Neuronal stem cell (in vitro differentiated cells): ENCODE results near the gene IGF2R.
"Not testable (repeated sequence)": the region's sequence is repeated elsewhere in the genome, so short reads cannot be mapped to it uniquely, and the experiment has no call there.

ENCODE experiments used
- DNase-seq: peaks from one replicate; pipeline ENCODE4 v3.0.0-alpha.2; 2013; ENCODE audit warnings: low spot score
- H2AFZ ChIP-seq: one replicate; pipeline ENCODE4 v1.6.1; 2013; ENCODE audit warnings: mild to moderate bottlenecking, low read length, inconsistent platforms
- H2AK5ac ChIP-seq: 2 replicates; pipeline ENCODE4 v1.6.1; 2013; ENCODE audit warnings: low read depth, mild to moderate bottlenecking, inconsistent platforms, low read length, moderate library complexity, mixed read lengths
- H2BK120ac ChIP-seq: 2 replicates; pipeline ENCODE4 v1.6.1; 2013; ENCODE audit warnings: low read depth, mild to moderate bottlenecking, inconsistent platforms, low read length, moderate library complexity, mixed read lengths
- H2BK12ac ChIP-seq: one replicate; pipeline ENCODE4 v1.6.1; 2013; ENCODE audit warnings: low read length, inconsistent platforms
- H2BK15ac ChIP-seq: 2 replicates; pipeline ENCODE4 v1.6.1; 2013; ENCODE audit warnings: mild to moderate bottlenecking, low read length, inconsistent platforms, mixed read lengths
- H2BK5ac ChIP-seq: one replicate; pipeline ENCODE4 v1.6.1; 2013; ENCODE audit warnings: inconsistent platforms, mild to moderate bottlenecking, low read length, moderate library complexity
- H3K14ac ChIP-seq: one replicate; pipeline ENCODE4 v1.6.1; 2013; ENCODE audit warnings: low read length, inconsistent platforms
- H3K18ac ChIP-seq: 2 replicates; pipeline ENCODE4 v1.6.1; 2013; ENCODE audit warnings: low read length, inconsistent platforms
- H3K23ac ChIP-seq: 2 replicates; pipeline ENCODE4 v1.6.1; 2013; ENCODE audit warnings: low read depth, mild to moderate bottlenecking, mixed read lengths, low read length, inconsistent platforms; ENCODE audit not compliant: poor library complexity
- H3K27ac ChIP-seq: replicated peaks from 3 replicates; pipeline ENCODE4 v1.5.1; 2013; ENCODE audit warnings: low read length, inconsistent platforms
- H3K27me3 ChIP-seq, 3 experiments: 2 replicates each; pipeline ENCODE4 v1.6.1; 2013; ENCODE audit warnings: low read length in 3 of 3, mild to moderate bottlenecking in 2 of 3, inconsistent platforms in 1 of 3, low read depth in 1 of 3, mixed read lengths in 1 of 3, moderate library complexity in 1 of 3; ENCODE audit not compliant: control insufficient read depth in 3 of 3, insufficient read depth in 3 of 3
- H3K36me3 ChIP-seq, 2 donors: replicated peaks in 1 of 2; 2 replicates each; pipeline ENCODE4 v1.6.1; 2013; ENCODE audit warnings: low read length in 2 of 2; ENCODE audit not compliant: control insufficient read depth in 2 of 2, insufficient read depth in 2 of 2
- H3K4ac ChIP-seq: 2 replicates; pipeline ENCODE4 v1.6.1; 2013; ENCODE audit warnings: inconsistent platforms, mild to moderate bottlenecking, low read length, moderate library complexity
- H3K4me1 ChIP-seq, 2 donors: 1 replicate in 1 of 2; 2 replicates in 1 of 2; pipeline ENCODE4 v1.6.1; 2013; ENCODE audit warnings: low read length in 2 of 2, low read depth in 1 of 2; ENCODE audit not compliant: control insufficient read depth in 2 of 2, insufficient read depth in 1 of 2
- H3K4me2 ChIP-seq: one replicate; pipeline ENCODE4 v1.6.1; 2013; ENCODE audit warnings: mild to moderate bottlenecking, low read length, inconsistent platforms; ENCODE audit not compliant: insufficient read depth, poor library complexity, severe bottlenecking
- H3K4me3 ChIP-seq, 2 donors: 2 replicates each; pipeline ENCODE4 v1.5.1; 2013; ENCODE audit warnings: low read length in 2 of 2, mild to moderate bottlenecking in 2 of 2, inconsistent platforms in 1 of 2, moderate library complexity in 1 of 2
- H3K79me1 ChIP-seq: one replicate; pipeline ENCODE4 v1.6.1; 2013; ENCODE audit warnings: low read depth, mild to moderate bottlenecking, inconsistent platforms, low read length, moderate library complexity
- H3K9ac ChIP-seq: one replicate; pipeline ENCODE4 v1.6.1; 2013; ENCODE audit warnings: mild to moderate bottlenecking, low read depth, low read length, inconsistent platforms; ENCODE audit not compliant: poor library complexity
- H3K9me3 ChIP-seq, 2 donors: replicated peaks in 1 of 2; 2 replicates each; pipeline versions ENCODE3 to v1.6.1; 2013; ENCODE audit warnings: low read length in 2 of 2, mild to moderate bottlenecking in 2 of 2, inconsistent platforms in 1 of 2, low read depth in 1 of 2, mixed read lengths in 1 of 2, moderate library complexity in 1 of 2; ENCODE audit not compliant: control insufficient read depth in 2 of 2, insufficient read depth in 1 of 2
- H4K8ac ChIP-seq: one replicate; pipeline ENCODE4 v1.6.1; 2013; ENCODE audit warnings: low read depth, mild to moderate bottlenecking, inconsistent platforms, low read length, moderate library complexity
- H4K91ac ChIP-seq: one replicate; pipeline ENCODE4 v1.6.1; 2013; ENCODE audit warnings: low read length, low read depth, mild to moderate bottlenecking, inconsistent platforms; ENCODE audit not compliant: poor library complexity
- WGBS, 2 donors: extraction: QIAGEN DNeasy Blood & Tissue Kit; methylation state at CpG; one replicate each; pipeline ENCODE4 v1.1.7; 2013; ENCODE audit warnings: missing lambda C conversion rate in 2 of 2, mixed read lengths in 1 of 2; ENCODE audit not compliant: insufficient read length in 2 of 2, insufficient replicate concordance in 1 of 2; ENCODE audit errors: extremely low coverage in 2 of 2; 5-methylcytosine and 5-hydroxymethylcytosine counted together

IGF2R gene

DNA sequence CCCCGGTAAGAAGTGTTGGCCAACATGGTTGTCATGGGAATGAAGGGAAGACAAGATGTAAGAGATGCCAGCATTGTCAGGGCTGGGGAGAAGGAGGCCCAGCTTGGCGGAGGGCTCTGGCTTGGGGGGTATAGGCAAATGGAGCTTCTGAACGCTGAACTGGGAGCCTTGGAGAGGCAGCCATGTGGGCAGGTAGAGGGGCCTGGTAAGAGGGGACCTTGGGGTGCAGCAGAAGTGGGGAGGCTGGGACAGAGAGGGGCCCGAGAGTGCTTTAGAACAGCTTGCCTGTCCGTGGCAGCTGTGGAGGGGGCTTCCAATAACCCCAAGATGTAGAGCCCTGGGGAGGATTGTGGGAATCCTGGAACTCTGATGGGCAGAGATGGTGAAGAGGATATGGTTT is 155.7 kb downstream of the IGF2R start:
- Histone ChIP-seq H3K14ac (no peak overlapping the region), H3K4me2 (no peak overlapping the region), H2BK12ac (no peak overlapping the region), H3K79me1 (peaks cover 2% of the 10 kb centered on the region), H4K8ac (no peak overlapping the region), H2BK15ac (no peak overlapping the region), H2BK5ac (no peak overlapping the region), H3K36me3 (no peaks in the 10 kb centered on the region), H3K9ac (no peak overlapping the region), H3K27ac (no peak overlapping the region), H3K4me3 (no peak overlapping the region), H3K18ac (no peak overlapping the region), H2BK120ac (no peak overlapping the region), H2AFZ (no peak overlapping the region), H2AK5ac (no peak overlapping the region), H3K4me1 (peaks cover 0 to 2% of the 10 kb centered on the region in 2 donors), H3K4ac (no peak overlapping the region), H3K23ac (no peak overlapping the region), H4K91ac (no peak overlapping the region), H3K27me3 (no peaks in the 10 kb centered on the region), H3K9me3 (no peaks in the 10 kb centered on the region)
- DNase-seq: no peak
- WGBS, 2 donors: no CpG with 5 or more reads among the region's 5 CpGs

DNA sequence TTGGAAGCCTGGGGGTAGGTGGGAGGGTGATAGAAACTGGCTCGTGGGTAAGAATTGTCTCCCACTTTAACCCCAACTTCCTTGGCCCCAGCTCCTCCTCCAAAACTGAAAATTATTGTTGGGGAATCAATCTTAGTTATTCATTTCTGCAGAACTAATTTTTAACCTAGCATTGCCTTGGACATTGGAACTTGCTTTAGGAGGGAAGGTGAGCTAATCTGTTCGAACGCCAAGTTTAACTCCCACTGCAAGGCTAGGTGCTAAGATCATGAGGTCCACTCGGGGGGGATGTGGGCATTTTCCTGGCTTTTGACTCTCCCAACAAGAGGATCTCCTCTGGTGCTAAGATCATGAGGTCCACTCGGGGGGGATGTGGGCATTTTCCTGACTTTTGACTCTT is 156.2 kb downstream of the IGF2R start:
- WGBS, 2 donors: no CpG with 5 or more reads among the region's 5 CpGs

DNA sequence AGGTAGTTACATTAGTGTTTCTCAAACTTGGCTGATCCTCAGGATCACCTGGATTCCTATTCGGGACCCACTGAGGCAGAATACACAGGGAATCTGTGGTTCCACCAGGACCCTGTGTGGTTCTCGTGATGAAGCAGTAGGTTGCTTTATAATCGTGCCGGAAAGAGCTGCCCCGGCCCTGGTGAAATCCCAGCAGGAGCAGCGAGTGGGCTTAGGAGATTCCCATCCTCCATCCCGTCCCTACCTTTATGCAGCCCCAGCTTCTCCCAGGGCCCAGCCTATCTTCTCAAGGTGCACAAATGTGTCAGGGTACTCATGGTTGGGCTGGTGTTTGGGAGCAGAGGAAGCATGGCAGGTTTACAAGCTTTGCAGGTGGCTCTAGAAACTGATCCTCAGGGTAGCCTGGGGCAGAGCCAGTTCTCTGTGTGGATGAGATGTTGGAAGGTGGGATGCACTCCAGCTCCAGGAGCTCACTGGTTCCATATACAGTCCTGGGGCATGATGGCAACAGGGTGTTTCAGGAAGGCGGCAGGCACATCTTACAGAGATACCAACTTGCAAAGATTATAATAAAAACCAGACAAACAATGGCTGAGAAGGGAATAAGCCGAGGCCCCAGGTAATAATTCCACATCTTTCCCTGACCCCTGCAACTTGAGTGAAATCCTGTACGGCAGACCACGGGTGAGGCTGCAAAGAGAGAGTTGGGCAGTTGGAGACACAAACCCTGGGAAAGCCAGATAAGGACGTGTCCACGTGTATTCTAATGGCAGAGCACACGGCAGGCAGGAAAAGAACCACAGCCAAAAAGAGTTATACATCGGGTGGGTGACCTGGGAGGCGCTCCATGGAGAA is 158.6 kb downstream of the IGF2R start:
- Histone ChIP-seq H3K18ac (no peak overlapping the region), H2BK15ac (no peak overlapping the region), H3K9me3 (no peaks in the 10 kb centered on the region), H3K4me1 (no peaks in the 10 kb centered on the region), H3K14ac (peak overlapping the region; percentile 31), H3K27ac (no peak overlapping the region), H3K9ac (no peak overlapping the region), H4K8ac (peak overlapping the region; percentile 9), H2AK5ac (no peak overlapping the region), H2AFZ (no peak overlapping the region), H2BK12ac (no peak overlapping the region), H3K23ac (peak overlapping the region; percentile 77), H2BK120ac (no peak overlapping the region), H3K4ac (no peak overlapping the region), H3K4me3 (peak overlapping the region in 1 of 2 donors; percentile 20), H3K79me1 (peaks cover 2% of the 10 kb centered on the region), H4K91ac (no peak overlapping the region), H2BK5ac (no peak overlapping the region), H3K36me3 (no peaks in the 10 kb centered on the region), H3K27me3 (no peaks in the 10 kb centered on the region), H3K4me2 (no peak overlapping the region)
- DNase-seq: no peak
- no CpG with 5 or more reads among the region's 16 CpGs for WGBS, 2 donors

More for the DNA sequence above, 156.2 kb downstream of the IGF2R start:
- H3K4me2 ChIP-seq, H2BK5ac ChIP-seq, H3K23ac ChIP-seq, H3K4me1 ChIP-seq, H3K36me3 ChIP-seq, H3K9me3 ChIP-seq, H2BK12ac ChIP-seq, H2BK15ac ChIP-seq, H3K4ac ChIP-seq, H2AK5ac ChIP-seq, DNase-seq, H3K4me3 ChIP-seq, H3K18ac ChIP-seq, H3K79me1 ChIP-seq, H2BK120ac ChIP-seq, H2AFZ ChIP-seq, H4K8ac ChIP-seq, H3K27ac ChIP-seq, H4K91ac ChIP-seq, H3K14ac ChIP-seq, H3K27me3 ChIP-seq, H3K9ac ChIP-seq: not testable (repeated sequence)

DNA sequence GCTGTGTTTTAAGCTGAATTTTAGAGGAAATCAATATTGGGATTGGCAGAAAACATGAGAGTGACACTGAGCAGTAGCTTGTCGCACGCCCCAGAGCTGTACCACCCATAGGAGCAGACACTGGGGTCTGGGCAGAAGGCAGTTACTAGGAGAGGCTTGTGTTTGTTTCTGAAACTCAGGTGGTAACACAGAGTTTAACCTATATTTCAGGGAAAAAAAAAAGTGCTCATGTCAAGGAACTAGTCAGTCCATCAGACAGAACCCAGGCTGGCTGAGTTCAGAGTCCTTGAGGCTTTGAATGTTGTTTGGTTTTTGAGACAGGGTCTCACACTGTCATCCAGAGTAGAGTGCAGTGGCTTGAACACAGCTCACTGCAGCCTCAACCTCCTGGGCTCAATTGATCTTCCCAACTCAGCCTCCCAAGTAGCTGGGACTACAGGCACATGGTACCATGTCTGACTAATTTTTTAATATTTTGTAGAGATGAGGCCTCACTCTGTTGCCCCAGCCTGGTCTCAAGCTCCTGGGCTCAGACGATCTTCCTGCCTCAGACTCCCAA is 159.3 kb downstream of the IGF2R start:
- no CpG with 5 or more reads among the region's 3 CpGs for WGBS, 2 donors
- Histone ChIP-seq H2AFZ (no peak overlapping the region), H3K79me1 (peaks cover 2% of the 10 kb centered on the region), H3K27me3 (no peaks in the 10 kb centered on the region), H3K36me3 (no peaks in the 10 kb centered on the region), H3K4me3 (no peak overlapping the region), H2BK12ac (no peak overlapping the region), H2BK5ac (no peak overlapping the region), H3K4me1 (peaks cover 0 to 2% of the 10 kb centered on the region in 2 donors), H3K27ac (no peak overlapping the region), H3K4me2 (no peak overlapping the region), H2BK120ac (no peak overlapping the region), H3K14ac (no peak overlapping the region), H3K9me3 (no peaks in the 10 kb centered on the region), H3K4ac (no peak overlapping the region), H2BK15ac (no peak overlapping the region), H2AK5ac (no peak overlapping the region), H3K23ac (no peak overlapping the region), H3K18ac (no peak overlapping the region), H4K91ac (no peak overlapping the region), H4K8ac (no peak overlapping the region), H3K9ac (no peak overlapping the region)
- no peak for DNase-seq
